KOPT-K1 (cell line): ENCODE data around the gene CLNK.

Experiments used
- H3K27ac ChIP-seq: fragments of 200-600 bp; sonication (generic); 2 replicates; pipeline ENCODE4 v1.5.1; 2016; ENCODE audit warnings: antibody characterized with exemption, mild to moderate bottlenecking, low read depth, low read length; ENCODE audit not compliant: poor library complexity, severe bottlenecking
- H3K36me3 ChIP-seq: fragments of 200-600 bp; sonication (generic); 2 replicates; pipeline ENCODE4 v1.5.1; 2017; ENCODE audit warnings: antibody characterized with exemption, mild to moderate bottlenecking, low read length, moderate library complexity; ENCODE audit not compliant: insufficient read depth
- H3K9me3 ChIP-seq: fragments of 200-600 bp; sonication (generic); 2 replicates; pipeline ENCODE4 v1.5.1; 2017; ENCODE audit warnings: antibody characterized with exemption, low read length, mild to moderate bottlenecking; ENCODE audit not compliant: insufficient read depth, poor library complexity, severe bottlenecking

Gene CLNK

GRCh38 chr4:10448991-10449390 is 235.6 kb downstream of the CLNK start:
- Histone ChIP-seq H3K27ac (no peak overlapping the region), H3K9me3 (peaks cover 8% of the 10 kb centered on the region), H3K36me3 (peaks cover 94% of the 10 kb centered on the region)

GRCh38 chr4:10442976-10443375 is 241.6 kb downstream of the CLNK start:
- peaks cover 77% of the 10 kb centered on the region for H3K36me3 ChIP-seq

GRCh38 chr4:10441512-10441911 is 243.1 kb downstream of the CLNK start:
- Histone ChIP-seq H3K27ac (no peak overlapping the region), H3K36me3 (peaks cover 65% of the 10 kb centered on the region), H3K9me3 (peaks cover 8% of the 10 kb centered on the region)

More at GRCh38 chr4:10442976-10443375, 241.6 kb downstream of the CLNK start:
- Histone ChIP-seq H3K27ac (no peak overlapping the region), H3K9me3 (peaks cover 8% of the 10 kb centered on the region)

GRCh38 chr4:10438924-10439323 is 245.6 kb downstream of the CLNK start:
- H3K36me3 ChIP-seq = peaks cover 40% of the 10 kb centered on the region
- H3K9me3 ChIP-seq = no peaks in the 10 kb centered on the region
- no peak overlapping the region for H3K27ac ChIP-seq

- H3K9me3 ChIP-seq = no peaks in the 10 kb centered on the region
- H3K27ac ChIP-seq = no peak overlapping the region
- peaks cover 28% of the 10 kb centered on the region for H3K36me3 ChIP-seq
Measured at GRCh38 chr4:10437735-10438134, 246.8 kb downstream of the CLNK start.
